Vagina (tissue), 2 donors: Measurements from ENCODE around the gene IL1A. TPM values are rescaled to one million over a fixed set of nuclear protein-coding genes. Genes with fewer than 3 reads are reported as not detected.

ENCODE experiments used
- DNase-seq, 2 donors: peaks; one replicate each; pipeline ENCODE4 v3.0.0-alpha.2; 2017; ENCODE audit errors: extremely low spot score in 2 of 2
- H3K27ac ChIP-seq: fragments of 200-600 bp; sonication (generic); one replicate; pipeline ENCODE4 v1.5.1; 2019
- H3K27me3 ChIP-seq: fragments of 200-600 bp; sonication (generic); one replicate; pipeline ENCODE4 v1.5.1; 2019
- H3K36me3 ChIP-seq, 2 donors: fragments of 200-600 bp; sonication (generic); one replicate each; pipeline ENCODE4 v1.5.1; 2017 to 2019
- H3K4me1 ChIP-seq: fragments of 200-600 bp; sonication (generic); one replicate; pipeline ENCODE4 v1.5.1; 2019
- H3K4me3 ChIP-seq, 2 donors: fragments of 200-600 bp; sonication (generic); 1 replicate in 1 of 2; 2 replicates in 1 of 2; pipeline ENCODE4 v1.5.1; 2016 to 2019
- H3K9me3 ChIP-seq: fragments of 200-600 bp; sonication (generic); one replicate; pipeline ENCODE4 v1.5.1; 2019
- POLR2A ChIP-seq, 2 donors: fragments of 450-650 bp; IDR thresholded peaks; one replicate each; pipeline ENCODE4 v1.6.1; 2017; ENCODE audit warnings: antibody characterized with exemption in 2 of 2, mild to moderate bottlenecking in 2 of 2, moderate library complexity in 2 of 2
- POLR2AphosphoS5 ChIP-seq, 2 donors: sonication (generic); formaldehyde crosslinking; IDR thresholded peaks; one replicate each; pipeline ENCODE4 v1.9.0; 2017; ENCODE audit warnings: antibody characterized with exemption in 2 of 2, mild to moderate bottlenecking in 2 of 2, low read depth in 1 of 2; ENCODE audit not compliant: insufficient read depth in 1 of 2
- intact Hi-C: fragments of 100-400 bp; cut with DNase I; formaldehyde crosslinking; loops from one replicate; pipeline ENCODE4 v1.15.1; 2023
- total RNA-seq: library from RNA; depleted of rRNA; stranded (reverse); fragments of >200 nt; gene quantifications from one replicate; pipeline ENCODE4 v1.2.3, GENCODE V29; 2016
- TF ChIP-seq, protein P1 (sequence below), 3 experiments: fragments of 450-650 bp in 2 of 3; fragments of 200-600 bp in 1 of 3; sonication (generic) in 1 of 3; IDR thresholded peaks; one replicate each; pipeline ENCODE4 v1.5.1; 2017 to 2019; ENCODE audit warnings: antibody characterized with exemption in 3 of 3, mild to moderate bottlenecking in 2 of 3, moderate library complexity in 2 of 3

IL1A gene
- total RNA-seq, 1 donor from 2014 or later: 0.98 TPM

GRCh38 chr2:112751451-112752197, 32.7 kb downstream of the IL1A start:
- H3K9me3 ChIP-seq: no peaks in the 10 kb centered on the region
- DNase-seq: no peak
- no peak overlapping the region for H3K4me3 ChIP-seq
- H3K27me3 ChIP-seq: no peaks in the 10 kb centered on the region
- intact Hi-C loops: loop anchor here (10.0 kb wide), 1 partner anchor 183 kb away; no protein-coding TSS in a partner anchor
- TF ChIP-seq, protein P1, sequence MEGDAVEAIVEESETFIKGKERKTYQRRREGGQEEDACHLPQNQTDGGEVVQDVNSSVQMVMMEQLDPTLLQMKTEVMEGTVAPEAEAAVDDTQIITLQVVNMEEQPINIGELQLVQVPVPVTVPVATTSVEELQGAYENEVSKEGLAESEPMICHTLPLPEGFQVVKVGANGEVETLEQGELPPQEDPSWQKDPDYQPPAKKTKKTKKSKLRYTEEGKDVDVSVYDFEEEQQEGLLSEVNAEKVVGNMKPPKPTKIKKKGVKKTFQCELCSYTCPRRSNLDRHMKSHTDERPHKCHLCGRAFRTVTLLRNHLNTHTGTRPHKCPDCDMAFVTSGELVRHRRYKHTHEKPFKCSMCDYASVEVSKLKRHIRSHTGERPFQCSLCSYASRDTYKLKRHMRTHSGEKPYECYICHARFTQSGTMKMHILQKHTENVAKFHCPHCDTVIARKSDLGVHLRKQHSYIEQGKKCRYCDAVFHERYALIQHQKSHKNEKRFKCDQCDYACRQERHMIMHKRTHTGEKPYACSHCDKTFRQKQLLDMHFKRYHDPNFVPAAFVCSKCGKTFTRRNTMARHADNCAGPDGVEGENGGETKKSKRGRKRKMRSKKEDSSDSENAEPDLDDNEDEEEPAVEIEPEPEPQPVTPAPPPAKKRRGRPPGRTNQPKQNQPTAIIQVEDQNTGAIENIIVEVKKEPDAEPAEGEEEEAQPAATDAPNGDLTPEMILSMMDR (IDR thresholded peaks at IDR 0.05): no peak
- no peak for TF ChIP-seq POLR2AphosphoS5 (IDR thresholded peaks at IDR 0.05; ENCODE audit: insufficient read depth in 1 of 2, low read depth in 1 of 2)
- TF ChIP-seq POLR2A (IDR thresholded peaks at IDR 0.05): no peak
- H3K4me1 ChIP-seq: no peaks in the 10 kb centered on the region
- H3K27ac ChIP-seq: no peak overlapping the region
- H3K36me3 ChIP-seq: no peaks in the 10 kb centered on the region

DNA sequence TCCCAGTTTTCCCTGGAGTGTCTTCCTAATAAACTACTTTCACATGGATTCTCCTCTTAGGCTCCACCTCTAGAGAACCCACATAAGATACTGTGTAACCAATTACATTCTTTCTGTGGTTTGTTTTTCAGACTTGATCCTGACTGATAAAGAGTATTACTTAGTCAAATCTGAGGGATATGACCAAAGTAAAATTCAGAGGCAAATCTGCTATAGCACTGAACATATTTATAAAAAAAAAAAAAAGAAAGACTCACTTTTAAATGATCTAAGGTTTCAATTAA, 33.8 kb downstream of the IL1A start:
- no peaks in the 10 kb centered on the region for H3K9me3 ChIP-seq
- no peak overlapping the region for H3K27ac ChIP-seq
- TF ChIP-seq POLR2AphosphoS5 (IDR thresholded peaks at IDR 0.05; ENCODE audit: insufficient read depth in 1 of 2, low read depth in 1 of 2) (no peak), POLR2A (IDR thresholded peaks at IDR 0.05) (no peak)
- TF ChIP-seq, protein P1 (IDR thresholded peaks at IDR 0.05): no peak
- no peak for DNase-seq
- H3K36me3 ChIP-seq: no peaks in the 10 kb centered on the region
- no peaks in the 10 kb centered on the region for H3K27me3 ChIP-seq
- intact Hi-C loops: loop anchor here (10.0 kb wide), 1 partner anchor 184 kb away; no protein-coding TSS in a partner anchor
- H3K4me3 ChIP-seq: no peak overlapping the region
- no peaks in the 10 kb centered on the region for H3K4me1 ChIP-seq

- no peaks in the 10 kb centered on the region for H3K4me1 ChIP-seq
- H3K36me3 ChIP-seq: no peaks in the 10 kb centered on the region
- H3K4me3 ChIP-seq: no peak overlapping the region
- peak in 1 of 2 donors; percentile 15 for TF ChIP-seq POLR2AphosphoS5 (IDR thresholded peaks at IDR 0.05; ENCODE audit: insufficient read depth in 1 of 2, low read depth in 1 of 2)
- TF ChIP-seq, protein P1 (IDR thresholded peaks at IDR 0.05): peak; percentile 72 to 83 (median 77)
- no peak for TF ChIP-seq POLR2A (IDR thresholded peaks at IDR 0.05)
- intact Hi-C loops: loop anchor here (5.0 to 10.0 kb wide), 2 partner anchors 132 to 185 kb away; no protein-coding TSS in a partner anchor
- DNase-seq: no peak
- no peak overlapping the region for H3K27ac ChIP-seq
- H3K9me3 ChIP-seq: no peaks in the 10 kb centered on the region
- H3K27me3 ChIP-seq: no peaks in the 10 kb centered on the region
Observed at GRCh38 chr2:112749755-112750559, 34.3 kb downstream of the IL1A start.

DNA sequence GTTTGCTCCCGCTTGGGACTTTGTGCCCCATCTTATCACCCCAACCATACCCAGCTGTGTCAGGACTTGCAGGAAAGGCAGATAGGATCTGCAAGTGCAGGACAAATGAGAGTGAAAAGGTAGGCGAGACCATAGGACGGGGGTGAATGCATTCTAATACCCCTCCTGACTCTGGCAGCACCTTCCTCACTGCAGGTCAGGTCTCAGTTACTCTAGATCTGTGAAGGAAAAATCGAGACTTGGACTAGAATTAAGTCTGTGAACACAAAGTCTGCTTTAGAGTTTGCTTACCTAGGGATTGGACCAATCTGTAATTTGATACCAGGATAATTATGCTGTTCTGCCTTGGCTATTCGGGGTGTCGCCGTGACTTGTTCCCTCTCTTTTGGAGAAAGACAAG, 43.8 kb downstream of the IL1A start:
- no peak overlapping the region for H3K27ac ChIP-seq
- H3K36me3 ChIP-seq: no peaks in the 10 kb centered on the region
- intact Hi-C loops: no loop called here
- no peaks in the 10 kb centered on the region for H3K4me1 ChIP-seq
- no peaks in the 10 kb centered on the region for H3K27me3 ChIP-seq
- H3K9me3 ChIP-seq: no peaks in the 10 kb centered on the region
- TF ChIP-seq POLR2AphosphoS5 (IDR thresholded peaks at IDR 0.05; ENCODE audit: insufficient read depth in 1 of 2, low read depth in 1 of 2): no peak
- TF ChIP-seq POLR2A (IDR thresholded peaks at IDR 0.05): no peak
- TF ChIP-seq, protein P1 (IDR thresholded peaks at IDR 0.05): no peak
- H3K4me3 ChIP-seq: no peak overlapping the region
- DNase-seq: no peak
